Mucosa of rectum (tissue), 2 donors: ENCODE results near the gene MND1.

Experiments used
- H3K27ac ChIP-seq, 2 donors: one replicate each; pipeline ENCODE4 v1.7.0; 2013; ENCODE audit warnings: inconsistent platforms in 2 of 2, low read depth in 2 of 2, low read length in 2 of 2
- H3K27me3 ChIP-seq, 2 donors: one replicate each; pipeline ENCODE4 v1.7.0; 2013; ENCODE audit warnings: low read length in 2 of 2; ENCODE audit not compliant: control insufficient read depth in 2 of 2, insufficient read depth in 2 of 2
- H3K36me3 ChIP-seq, 2 donors: one replicate each; pipeline ENCODE4 v1.7.0; 2013; ENCODE audit warnings: low read length in 2 of 2; ENCODE audit not compliant: control insufficient read depth in 2 of 2, insufficient read depth in 2 of 2
- H3K4me1 ChIP-seq, 2 donors: one replicate each; pipeline ENCODE4 v1.7.0; 2013; ENCODE audit warnings: low read length in 2 of 2, mild to moderate bottlenecking in 1 of 2; ENCODE audit not compliant: control insufficient read depth in 2 of 2, insufficient read depth in 2 of 2
- H3K4me3 ChIP-seq, 2 donors: one replicate each; pipeline ENCODE4 v1.7.0; 2013; ENCODE audit warnings: low read length in 2 of 2
- H3K9ac ChIP-seq, 2 donors: one replicate each; pipeline ENCODE4 v1.7.0; 2013; ENCODE audit warnings: low read length in 2 of 2, low read depth in 1 of 2, mild to moderate bottlenecking in 1 of 2
- H3K9me3 ChIP-seq, 2 donors: one replicate each; pipeline ENCODE4 v1.7.0; 2013; ENCODE audit warnings: low read length in 2 of 2; ENCODE audit not compliant: control insufficient read depth in 2 of 2
- donor health status: healthy.
- donor health status: Normal muscosa, but diverticular disease.

The MND1 gene

GRCh38 chr4:153325558-153325957 lies 18.9 kb upstream of the MND1 start:
- Histone ChIP-seq H3K27ac (no peak overlapping the region), H3K4me1 (no peaks in the 10 kb centered on the region), H3K4me3 (no peak overlapping the region), H3K36me3 (peaks cover 40 to 41% of the 10 kb centered on the region in 2 donors), H3K9me3 (no peaks in the 10 kb centered on the region), H3K27me3 (no peaks in the 10 kb centered on the region), H3K9ac (no peak overlapping the region)

- no peaks in the 10 kb centered on the region for H3K9me3 ChIP-seq
- no peak overlapping the region for H3K4me3 ChIP-seq
- peaks cover 38 to 44% of the 10 kb centered on the region in 2 donors for H3K36me3 ChIP-seq
- no peak overlapping the region for H3K27ac ChIP-seq
- no peaks in the 10 kb centered on the region for H3K27me3 ChIP-seq
- no peak overlapping the region for H3K9ac ChIP-seq
- no peaks in the 10 kb centered on the region for H3K4me1 ChIP-seq
Observed at GRCh38 chr4:153326513-153326912, 18.0 kb upstream of the MND1 start.

GRCh38 chr4:153327247-153327646 lies 17.2 kb upstream of the MND1 start:
- peaks cover 38 to 46% of the 10 kb centered on the region in 2 donors for H3K36me3 ChIP-seq
- H3K4me1 ChIP-seq = no peaks in the 10 kb centered on the region
- H3K9me3 ChIP-seq = no peaks in the 10 kb centered on the region
- H3K4me3 ChIP-seq = no peak overlapping the region
- no peak overlapping the region for H3K27ac ChIP-seq
- H3K9ac ChIP-seq = no peak overlapping the region
- H3K27me3 ChIP-seq = no peaks in the 10 kb centered on the region

- H3K36me3 ChIP-seq = peaks cover 34 to 40% of the 10 kb centered on the region in 2 donors
- H3K27me3 ChIP-seq = no peaks in the 10 kb centered on the region
- H3K9ac ChIP-seq = no peak overlapping the region
- H3K4me1 ChIP-seq = no peaks in the 10 kb centered on the region
- H3K4me3 ChIP-seq = no peak overlapping the region
- H3K9me3 ChIP-seq = no peaks in the 10 kb centered on the region
- H3K27ac ChIP-seq = no peak overlapping the region
Observed at GRCh38 chr4:153332936-153333335, 11.6 kb upstream of the MND1 start.

GRCh38 chr4:153333874-153334273 lies 10.6 kb upstream of the MND1 start:
- Histone ChIP-seq H3K4me1 (no peaks in the 10 kb centered on the region), H3K27me3 (no peaks in the 10 kb centered on the region), H3K9me3 (no peaks in the 10 kb centered on the region), H3K4me3 (no peak overlapping the region), H3K36me3 (peaks cover 30 to 40% of the 10 kb centered on the region in 2 donors), H3K9ac (no peak overlapping the region), H3K27ac (no peak overlapping the region)

- no peaks in the 10 kb centered on the region for H3K27me3 ChIP-seq
- H3K36me3 ChIP-seq = peaks cover 21 to 35% of the 10 kb centered on the region in 2 donors
- H3K27ac ChIP-seq = no peak overlapping the region
- no peaks in the 10 kb centered on the region for H3K9me3 ChIP-seq
- no peaks in the 10 kb centered on the region for H3K4me1 ChIP-seq
- no peak overlapping the region for H3K4me3 ChIP-seq
- H3K9ac ChIP-seq = no peak overlapping the region
Observed at GRCh38 chr4:153335665-153336064, 8.8 kb upstream of the MND1 start.

- Histone ChIP-seq H3K4me1 (peaks cover 0 to 7% of the 10 kb centered on the region in 2 donors), H3K9me3 (no peaks in the 10 kb centered on the region), H3K36me3 (peaks cover 13 to 26% of the 10 kb centered on the region in 2 donors), H3K4me3 (no peak overlapping the region), H3K9ac (no peak overlapping the region), H3K27me3 (no peaks in the 10 kb centered on the region), H3K27ac (no peak overlapping the region)
Observed at GRCh38 chr4:153337686-153338085, 6.8 kb upstream of the MND1 start.

GRCh38 chr4:153341575-153342090 lies 2.9 kb upstream of the MND1 start:
- Histone ChIP-seq H3K36me3 (peaks cover 2 to 6% of the 10 kb centered on the region in 2 donors), H3K4me1 (peaks cover 4 to 19% of the 10 kb centered on the region in 2 donors), H3K27me3 (peaks cover 0 to 3% of the 10 kb centered on the region in 2 donors), H3K9ac (no peak overlapping the region), H3K27ac (no peak overlapping the region), H3K4me3 (no peak overlapping the region), H3K9me3 (no peaks in the 10 kb centered on the region)

GRCh38 chr4:153342751-153343552 lies 1.5 kb upstream of the MND1 start:
- Histone ChIP-seq H3K9me3 (no peaks in the 10 kb centered on the region), H3K27me3 (peaks cover 0 to 3% of the 10 kb centered on the region in 2 donors), H3K36me3 (peaks cover 0 to 3% of the 10 kb centered on the region in 2 donors), H3K27ac (no peak overlapping the region), H3K4me1 (peaks cover 4 to 19% of the 10 kb centered on the region in 2 donors), H3K9ac (no peak overlapping the region), H3K4me3 (no peak overlapping the region)
